ENCODE data around the gene TJP1. TPM values are rescaled to one million over a fixed set of nuclear protein-coding genes. Genes with fewer than 3 reads are reported as not detected.
"Not testable (repeated sequence)": the region's sequence is repeated elsewhere in the genome, so short reads cannot be mapped to it uniquely, and the experiment has no call there.

Gene TJP1
- total RNA-seq, 1 donor = 95.3 TPM

DNA sequence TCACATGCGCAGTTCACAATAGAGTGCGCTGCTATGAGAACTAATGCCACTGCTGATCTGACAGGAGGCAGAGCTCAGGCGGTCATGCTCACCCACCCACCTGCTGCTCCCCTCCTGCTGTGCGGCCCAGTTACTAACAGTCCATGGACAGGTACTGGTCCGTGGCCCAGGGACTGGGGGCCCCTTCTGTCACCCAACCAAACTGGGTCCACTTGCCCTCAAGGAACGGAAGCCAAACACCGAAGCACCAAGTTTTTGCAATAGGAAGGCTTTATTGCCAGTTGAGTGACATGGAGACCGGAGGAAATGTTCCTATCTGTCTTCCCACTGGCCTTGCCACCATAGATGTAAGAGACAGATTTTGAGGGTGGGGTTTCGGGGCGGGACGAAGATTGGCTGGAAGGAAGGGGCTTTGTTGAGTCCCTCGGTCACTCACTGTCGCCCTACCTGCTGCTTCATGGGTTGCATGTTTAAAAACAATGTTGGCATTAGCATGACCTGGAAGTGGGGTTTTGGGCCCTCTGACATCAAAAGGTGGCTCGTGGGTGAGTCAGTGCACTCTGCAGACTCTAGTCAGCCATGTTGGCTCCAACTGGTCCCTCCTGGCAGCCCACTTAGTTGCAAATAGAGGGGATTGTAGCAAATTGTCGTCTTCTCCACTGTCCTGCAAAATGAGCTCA lies 141.0 kb downstream of the TJP1 start:
- no peak overlapping the region for H3K4me3 ChIP-seq (ENCODE audit: low read depth, low read length)
- no peak for DNase-seq (ENCODE audit: low read depth)
- TF ChIP-seq, protein P1, sequence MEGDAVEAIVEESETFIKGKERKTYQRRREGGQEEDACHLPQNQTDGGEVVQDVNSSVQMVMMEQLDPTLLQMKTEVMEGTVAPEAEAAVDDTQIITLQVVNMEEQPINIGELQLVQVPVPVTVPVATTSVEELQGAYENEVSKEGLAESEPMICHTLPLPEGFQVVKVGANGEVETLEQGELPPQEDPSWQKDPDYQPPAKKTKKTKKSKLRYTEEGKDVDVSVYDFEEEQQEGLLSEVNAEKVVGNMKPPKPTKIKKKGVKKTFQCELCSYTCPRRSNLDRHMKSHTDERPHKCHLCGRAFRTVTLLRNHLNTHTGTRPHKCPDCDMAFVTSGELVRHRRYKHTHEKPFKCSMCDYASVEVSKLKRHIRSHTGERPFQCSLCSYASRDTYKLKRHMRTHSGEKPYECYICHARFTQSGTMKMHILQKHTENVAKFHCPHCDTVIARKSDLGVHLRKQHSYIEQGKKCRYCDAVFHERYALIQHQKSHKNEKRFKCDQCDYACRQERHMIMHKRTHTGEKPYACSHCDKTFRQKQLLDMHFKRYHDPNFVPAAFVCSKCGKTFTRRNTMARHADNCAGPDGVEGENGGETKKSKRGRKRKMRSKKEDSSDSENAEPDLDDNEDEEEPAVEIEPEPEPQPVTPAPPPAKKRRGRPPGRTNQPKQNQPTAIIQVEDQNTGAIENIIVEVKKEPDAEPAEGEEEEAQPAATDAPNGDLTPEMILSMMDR (IDR thresholded peaks at IDR 0.05; ENCODE audit: insufficient read depth, low read length) = no peak

DNA sequence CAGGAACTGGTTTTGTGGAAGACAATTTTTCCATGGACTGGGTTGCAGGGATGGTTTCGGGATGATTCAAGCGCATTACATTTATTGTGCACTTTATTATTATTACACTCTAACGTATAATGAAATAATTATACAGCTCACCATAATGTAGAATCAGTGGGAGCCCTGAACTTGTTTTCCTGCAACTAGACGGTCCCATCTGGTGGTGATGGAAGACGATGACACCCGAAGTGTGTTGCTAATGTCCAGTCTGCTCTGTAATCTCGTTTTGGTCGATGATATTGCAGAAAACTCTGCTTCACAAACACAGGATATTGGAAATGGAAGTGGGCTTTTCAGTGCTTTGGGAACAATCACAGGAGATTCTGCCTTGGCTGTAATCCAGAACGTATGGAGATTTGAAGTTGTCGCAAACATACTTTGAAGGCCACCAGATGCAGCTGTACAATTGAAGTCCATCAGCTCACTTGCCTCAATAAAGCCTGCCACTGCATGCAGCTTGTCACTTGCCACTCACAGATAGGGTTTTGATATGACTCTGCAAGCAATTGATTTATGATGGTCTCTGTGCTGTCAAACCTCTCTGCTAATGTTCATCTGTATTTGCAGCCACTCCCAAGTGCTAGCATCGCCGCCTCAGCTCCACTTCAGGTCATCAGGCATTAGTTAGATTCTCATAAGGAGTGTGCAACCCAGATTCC lies 141.7 kb downstream of the TJP1 start:
- TF ChIP-seq, protein P1 (IDR thresholded peaks at IDR 0.05; ENCODE audit: insufficient read depth, low read length) = no peak
- no peak for DNase-seq (ENCODE audit: low read depth)
- no peak overlapping the region for H3K4me3 ChIP-seq (ENCODE audit: low read depth, low read length)

DNA sequence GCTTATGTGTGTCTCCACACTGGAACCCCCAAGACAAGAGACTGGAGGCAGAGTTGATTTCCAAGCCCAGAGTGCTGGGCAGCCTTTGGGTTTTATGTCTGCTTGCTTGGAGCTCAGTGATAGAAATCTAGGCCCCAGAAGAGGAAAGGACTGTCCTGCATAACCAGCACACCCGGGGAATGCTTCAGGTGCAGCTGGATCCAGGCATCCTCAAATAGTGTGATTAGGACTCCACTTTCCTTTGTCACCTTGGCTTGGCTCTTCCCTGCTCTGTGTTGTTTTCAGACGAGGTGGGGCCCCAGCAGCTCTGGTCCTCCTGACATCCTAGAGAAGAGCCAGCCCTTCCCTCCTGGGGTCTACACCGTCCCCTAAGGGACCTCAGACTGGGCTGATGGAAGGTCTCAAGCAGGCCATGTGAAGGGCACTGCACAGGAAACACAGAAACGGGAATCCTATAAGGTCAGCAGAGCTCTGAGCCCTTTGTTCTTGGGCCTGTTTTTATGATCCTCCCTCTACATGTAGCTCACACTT lies 143.7 kb downstream of the TJP1 start:
- no peak overlapping the region for H3K4me3 ChIP-seq (ENCODE audit: low read depth, low read length)
- DNase-seq (ENCODE audit: low read depth) = no peak
- TF ChIP-seq, protein P1 (IDR thresholded peaks at IDR 0.05; ENCODE audit: insufficient read depth, low read length) = no peak

DNA sequence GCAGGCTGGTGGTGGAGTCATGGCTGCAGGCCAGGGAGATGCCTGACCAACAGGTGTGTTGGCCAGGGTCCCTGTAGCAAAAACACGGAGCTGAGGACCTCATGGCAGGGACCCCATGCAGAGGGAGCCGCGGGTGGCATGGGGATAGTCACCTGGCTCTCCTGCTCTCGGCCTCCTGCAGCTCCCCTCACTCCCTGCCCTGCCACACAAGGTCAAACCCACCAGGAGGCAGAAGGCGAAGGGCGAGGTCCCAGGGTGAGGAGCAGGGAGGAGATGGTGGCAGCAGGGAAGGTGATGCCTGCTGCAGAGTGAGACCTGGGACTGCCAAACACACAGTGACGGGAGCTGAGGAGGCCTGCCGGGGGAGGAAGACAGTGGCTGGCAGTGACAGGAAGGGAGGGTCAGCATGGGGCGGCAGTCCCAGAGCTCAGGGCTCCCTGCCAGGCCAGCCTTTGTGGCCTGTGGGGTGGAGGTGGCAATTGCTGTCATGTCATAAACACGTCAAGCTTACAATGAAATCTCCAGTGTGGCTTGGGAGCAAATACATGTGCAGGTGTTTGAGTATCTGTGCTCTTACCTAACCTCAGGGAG lies 144.3 kb downstream of the TJP1 start:
- no peak overlapping the region for H3K4me3 ChIP-seq (ENCODE audit: low read depth, low read length)
- TF ChIP-seq, protein P1 (IDR thresholded peaks at IDR 0.05; ENCODE audit: insufficient read depth, low read length) = no peak
- DNase-seq (ENCODE audit: low read depth) = no peak

DNA sequence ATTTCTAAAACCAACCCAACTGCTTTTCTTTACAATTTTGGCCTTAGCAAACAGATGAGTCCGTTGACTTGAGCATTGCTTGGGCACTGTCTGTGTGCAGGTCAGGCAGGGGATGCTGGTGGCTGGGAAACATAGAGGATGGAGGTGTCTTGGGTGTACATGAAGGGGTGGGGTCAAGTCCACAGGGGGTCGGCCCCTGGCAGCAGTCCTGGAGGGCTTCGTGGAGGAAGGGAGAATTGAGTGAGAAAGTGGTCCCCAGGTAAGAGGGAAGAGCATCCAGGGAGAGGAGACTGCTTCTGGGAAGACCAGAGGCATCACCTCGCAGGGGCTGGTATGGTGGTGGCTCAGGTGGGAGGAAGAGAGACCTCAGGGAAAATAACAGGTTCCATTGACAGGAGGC lies 144.8 kb downstream of the TJP1 start:
- TF ChIP-seq, protein P1 (IDR thresholded peaks at IDR 0.05; ENCODE audit: insufficient read depth, low read length) = no peak
- H3K4me3 ChIP-seq (ENCODE audit: low read depth, low read length) = no peak overlapping the region

DNA sequence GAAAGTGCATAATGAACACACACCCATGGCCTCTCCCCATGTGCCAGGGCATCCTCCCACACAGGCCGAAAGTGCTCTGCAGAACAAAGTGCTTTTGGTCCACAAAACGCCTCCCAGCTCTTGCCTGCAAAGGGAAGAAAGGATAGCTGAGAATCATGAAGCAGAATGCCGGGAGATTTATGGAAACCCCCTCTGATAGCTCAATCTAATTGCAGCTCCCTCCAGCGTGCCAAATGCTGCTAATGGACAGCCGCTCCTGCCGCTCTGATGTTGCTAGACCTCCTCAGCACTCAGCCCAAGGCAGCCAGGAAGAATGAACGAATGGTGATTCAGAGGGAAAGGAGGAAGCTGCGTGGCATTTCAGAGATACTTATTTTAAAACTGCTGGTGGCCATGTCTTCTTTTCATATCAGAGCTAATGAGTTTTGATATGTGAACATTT lies 145.3 kb downstream of the TJP1 start:
- H3K4me3 ChIP-seq (ENCODE audit: low read depth, low read length) = no peak overlapping the region
- TF ChIP-seq, protein P1 (IDR thresholded peaks at IDR 0.05; ENCODE audit: insufficient read depth, low read length) = no peak
- peak; percentile 45 for DNase-seq (ENCODE audit: low read depth)

More for the DNA sequence above, 144.8 kb downstream of the TJP1 start:
- DNase-seq (ENCODE audit: low read depth) = no peak

DNA sequence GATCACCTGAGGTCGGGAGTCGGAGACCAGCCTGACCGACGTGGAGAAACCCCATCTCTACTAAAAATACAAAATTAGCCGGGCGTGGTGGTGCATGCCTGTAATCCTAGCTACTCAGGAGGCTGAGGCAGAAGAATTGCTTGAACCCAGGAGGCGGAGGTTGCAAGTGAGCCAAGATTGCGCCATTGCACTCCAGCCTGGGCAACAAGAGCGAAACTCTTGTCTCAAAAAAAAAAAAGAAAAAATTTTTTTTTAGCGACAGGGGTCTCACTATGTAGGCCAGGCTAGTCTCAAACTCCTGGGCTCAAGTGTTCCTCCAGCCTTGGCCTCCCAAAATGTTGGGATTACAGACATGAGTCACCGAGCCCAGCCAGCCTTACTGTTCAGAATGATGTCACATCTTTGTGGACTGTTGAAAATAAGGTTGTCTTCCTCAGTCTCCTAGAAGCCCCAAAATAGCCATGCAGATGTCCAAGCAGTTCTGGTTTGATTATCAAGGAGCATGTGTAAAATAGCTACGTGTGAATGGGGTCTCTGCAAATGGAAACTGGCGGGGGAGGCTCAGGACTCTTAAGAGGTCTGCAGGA lies 145.8 kb downstream of the TJP1 start:
- DNase-seq (ENCODE audit: low read depth) = peak; percentile 50
- H3K4me3 ChIP-seq (ENCODE audit: low read depth, low read length) = not testable (repeated sequence)

Data from fibroblast of the aortic adventitia (primary cell).